C4-2B (cell line): ENCODE results near the gene TYK2.
"Not testable (repeated sequence)": the region's sequence is repeated elsewhere in the genome, so short reads cannot be mapped to it uniquely, and the experiment has no call there.

Experiments used
- H3K27ac ChIP-seq: fragments of 450-650 bp; 2 replicates; pipeline ENCODE4 v1.5.1; 2017
- ZFX ChIP-seq: fragments of 450-650 bp; IDR thresholded peaks from 2 replicates; pipeline ENCODE4 v1.6.1; 2017
- TF ChIP-seq, protein P1 (sequence below): fragments of 450-650 bp; conservative IDR thresholded peaks from 2 replicates; pipeline ENCODE4 v1.5.1; 2017; ENCODE audit warnings: mild to moderate bottlenecking

TYK2 gene

DNA sequence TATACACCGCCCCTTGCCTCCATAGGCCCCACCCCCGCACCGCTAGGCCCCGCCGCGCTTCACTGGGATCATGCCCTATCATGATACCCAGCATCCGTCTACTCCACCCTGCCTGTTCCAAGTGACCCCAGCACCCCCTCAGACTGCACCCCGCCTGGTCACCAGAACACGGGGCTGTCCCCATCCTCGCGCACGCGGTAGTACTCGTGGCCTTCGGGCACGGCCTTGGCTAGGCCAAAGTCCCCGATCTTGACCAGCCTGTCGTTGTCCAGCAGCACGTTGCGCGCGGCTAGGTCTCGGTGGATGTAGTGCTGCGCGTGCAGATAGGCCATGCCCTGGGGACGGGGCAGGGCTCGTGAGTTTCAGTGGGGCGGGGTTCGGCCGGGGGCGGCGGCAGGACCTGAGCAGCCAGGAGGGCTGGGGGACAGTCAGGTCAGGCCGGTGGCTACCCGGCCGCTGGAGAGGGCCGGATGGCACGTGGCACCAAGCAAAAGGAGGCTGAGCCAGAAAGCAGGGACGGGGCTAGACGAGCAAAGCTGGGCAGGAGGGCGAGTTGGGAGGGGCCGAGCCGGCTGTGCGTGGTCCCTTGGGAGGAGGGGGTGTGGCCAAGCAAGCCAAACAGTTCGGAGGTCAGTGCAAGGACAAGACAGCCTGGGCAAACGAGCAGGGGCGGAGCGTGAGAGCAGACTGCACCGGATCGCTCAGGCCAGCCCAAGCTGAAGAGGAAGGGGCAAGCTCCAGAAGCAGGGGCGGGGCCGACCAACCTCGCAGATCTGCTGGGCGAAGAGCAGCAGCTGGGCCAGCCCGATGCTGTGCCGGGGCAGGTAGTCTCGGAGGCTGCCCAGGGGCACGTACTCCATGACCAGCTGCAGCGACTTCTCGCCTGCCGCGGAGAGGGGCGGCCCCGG lies 27.4 kb downstream of the TYK2 start:
- no peak overlapping the region for H3K27ac ChIP-seq
- TF ChIP-seq, protein P1, sequence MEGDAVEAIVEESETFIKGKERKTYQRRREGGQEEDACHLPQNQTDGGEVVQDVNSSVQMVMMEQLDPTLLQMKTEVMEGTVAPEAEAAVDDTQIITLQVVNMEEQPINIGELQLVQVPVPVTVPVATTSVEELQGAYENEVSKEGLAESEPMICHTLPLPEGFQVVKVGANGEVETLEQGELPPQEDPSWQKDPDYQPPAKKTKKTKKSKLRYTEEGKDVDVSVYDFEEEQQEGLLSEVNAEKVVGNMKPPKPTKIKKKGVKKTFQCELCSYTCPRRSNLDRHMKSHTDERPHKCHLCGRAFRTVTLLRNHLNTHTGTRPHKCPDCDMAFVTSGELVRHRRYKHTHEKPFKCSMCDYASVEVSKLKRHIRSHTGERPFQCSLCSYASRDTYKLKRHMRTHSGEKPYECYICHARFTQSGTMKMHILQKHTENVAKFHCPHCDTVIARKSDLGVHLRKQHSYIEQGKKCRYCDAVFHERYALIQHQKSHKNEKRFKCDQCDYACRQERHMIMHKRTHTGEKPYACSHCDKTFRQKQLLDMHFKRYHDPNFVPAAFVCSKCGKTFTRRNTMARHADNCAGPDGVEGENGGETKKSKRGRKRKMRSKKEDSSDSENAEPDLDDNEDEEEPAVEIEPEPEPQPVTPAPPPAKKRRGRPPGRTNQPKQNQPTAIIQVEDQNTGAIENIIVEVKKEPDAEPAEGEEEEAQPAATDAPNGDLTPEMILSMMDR = no peak
- no peak for TF ChIP-seq ZFX

DNA sequence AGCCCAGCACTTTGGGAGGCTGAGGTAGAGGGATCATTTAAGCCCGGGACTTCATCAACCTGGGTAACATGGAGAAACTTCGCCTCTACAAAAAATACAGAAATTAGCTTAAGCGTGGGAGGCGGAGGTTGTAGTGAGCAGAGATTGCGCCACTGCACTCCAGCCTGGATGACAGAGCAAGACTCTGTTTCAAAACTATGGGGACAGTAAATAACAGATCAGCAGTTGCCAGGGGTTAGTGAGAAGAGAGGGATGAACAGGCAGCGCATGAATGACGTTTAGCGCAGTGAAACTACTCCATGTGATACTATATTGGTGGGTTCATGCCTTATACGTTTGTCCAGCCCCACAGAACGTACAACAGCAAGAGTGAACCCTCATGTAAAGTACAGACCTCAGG lies 33.9 kb downstream of the TYK2 start:
- no peak overlapping the region for H3K27ac ChIP-seq
- TF ChIP-seq ZFX = no peak
- TF ChIP-seq, protein P1 = no peak

- TF ChIP-seq ZFX = no peak
- TF ChIP-seq, protein P1 = no peak
- H3K27ac ChIP-seq = no peak overlapping the region
Observed at GRCh38 chr19:10344780-10345179, 35.6 kb downstream of the TYK2 start.

GRCh38 chr19:10343495-10343894 lies 36.9 kb downstream of the TYK2 start:
- H3K27ac ChIP-seq = no peak overlapping the region
- no peak for TF ChIP-seq ZFX
- TF ChIP-seq, protein P1 = no peak

DNA sequence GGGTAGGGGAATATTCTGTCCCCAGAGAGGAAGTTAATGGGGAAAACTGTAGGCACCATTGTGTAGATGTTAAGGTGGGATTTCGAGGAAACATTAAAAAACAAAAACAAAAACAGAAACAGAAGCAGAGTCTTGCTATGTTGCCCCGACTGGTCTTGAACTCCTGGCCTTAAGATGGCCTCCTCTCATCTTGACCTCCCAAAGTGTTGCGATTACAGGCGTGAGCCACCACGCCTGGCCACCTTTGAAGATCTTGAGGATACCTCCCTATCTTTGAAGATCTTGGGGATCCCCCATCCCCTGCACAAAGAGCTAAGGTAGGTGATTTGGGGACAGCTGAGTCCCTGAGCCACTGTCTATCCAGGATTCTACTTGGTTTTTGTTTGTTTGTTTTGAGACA lies 40.4 kb downstream of the TYK2 start:
- TF ChIP-seq, protein P1 = no peak
- TF ChIP-seq ZFX = no peak
- H3K27ac ChIP-seq = no peak overlapping the region

- TF ChIP-seq ZFX = no peak
- TF ChIP-seq, protein P1 = no peak
- no peak within 1 kb of the TSS for H3K27ac ChIP-seq
Observed at GRCh38 chr19:10339380-10339960, 40.9 kb downstream of the TYK2 start, which contains the start of gene ICAM3. Gene ICAM3, minus strand, starts transcription at chr19:10339624. Its CDS starts 10 bp downstream, at chr19:10339614.

DNA sequence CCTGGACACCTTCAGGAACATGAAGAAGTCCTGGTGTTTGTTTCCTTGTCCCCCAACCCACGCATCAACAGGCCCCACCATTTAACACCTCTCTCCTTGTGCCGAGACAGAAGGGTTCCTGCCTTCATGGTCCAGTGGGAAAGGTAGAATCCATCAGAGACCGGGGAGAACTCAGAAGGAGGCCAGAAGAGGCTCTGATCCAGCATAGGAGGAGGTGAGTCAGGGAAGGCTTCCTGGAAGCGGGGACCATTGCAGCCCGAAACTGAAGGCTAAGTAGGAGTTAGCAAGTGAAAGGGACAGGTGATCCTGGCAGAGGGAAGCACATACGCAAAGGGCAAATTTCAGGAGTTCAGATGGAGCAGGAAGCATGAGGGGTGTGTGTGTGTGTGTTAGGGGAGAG lies 41.4 kb downstream of the TYK2 start:
- H3K27ac ChIP-seq = no peak overlapping the region

GRCh38 chr19:10336725-10337124 lies 43.6 kb downstream of the TYK2 start:
- H3K27ac ChIP-seq = not testable (repeated sequence)

More for the DNA sequence above, 41.4 kb downstream of the TYK2 start:
- TF ChIP-seq ZFX = no peak
